Heart left ventricle (tissue), 16 donors: ENCODE results near the gene C1orf52. TPM values are rescaled to one million over a fixed set of nuclear protein-coding genes. Genes with fewer than 3 reads are reported as not detected.
"Not testable (repeated sequence)": the region's sequence is repeated elsewhere in the genome, so short reads cannot be mapped to it uniquely, and the experiment has no call there.

Experiments
- ATAC-seq, 4 donors: fragments of 200-7000 bp; cut with Tn5 transposase; one replicate each; pipeline ENCODE4 v1.9.1; 2020 to 2022; ENCODE audit warnings: moderate library complexity in 4 of 4, mild to moderate bottlenecking in 3 of 4, moderate number of reproducible peaks in 1 of 4
- DNase-seq, 5 donors: peaks; one replicate each; pipeline ENCODE4 v3.0.0-alpha.2; 2020
- H3K27ac ChIP-seq, 12 donors: fragments of 200-600 bp; sonication (generic) in 4 of 12; one replicate each; pipeline versions ENCODE4 v1.5.0 to v1.8.0; 2016 to 2022; ENCODE audit warnings: mild to moderate bottlenecking in 2 of 12
- H3K27me3 ChIP-seq, 9 donors: fragments of 200-600 bp; sonication (generic) in 2 of 9; one replicate each; pipeline versions ENCODE4 v1.5.1 to v1.8.0; 2016 to 2022; ENCODE audit warnings: mild to moderate bottlenecking in 3 of 9
- H3K36me3 ChIP-seq, 9 donors: fragments of 200-600 bp; sonication (generic) in 2 of 9; one replicate each; pipeline versions ENCODE4 v1.5.0 to v1.8.0; 2018 to 2022; ENCODE audit warnings: mild to moderate bottlenecking in 2 of 9
- H3K4me1 ChIP-seq, 12 donors: fragments of 200-600 bp; sonication (generic) in 4 of 12; one replicate each; pipeline versions ENCODE4 v1.5.0 to v1.8.0; 2016 to 2022; ENCODE audit warnings: mild to moderate bottlenecking in 3 of 12
- H3K4me3 ChIP-seq, 12 donors: fragments of 200-600 bp; sonication (generic) in 4 of 12; one replicate each; pipeline versions ENCODE4 v1.5.0 to v1.8.0; 2017 to 2022; ENCODE audit warnings: mild to moderate bottlenecking in 9 of 12, moderate library complexity in 4 of 12
- H3K9me3 ChIP-seq, 12 donors: fragments of 200-600 bp; sonication (generic) in 4 of 12; one replicate each; pipeline versions ENCODE4 v1.5.0 to v1.8.0; 2016 to 2022; ENCODE audit warnings: mild to moderate bottlenecking in 1 of 12
- POLR2A ChIP-seq, 2 donors: fragments of 450-650 bp; IDR thresholded peaks; one replicate each; pipeline ENCODE4 v1.6.1; 2017; ENCODE audit warnings: antibody characterized with exemption in 2 of 2, mild to moderate bottlenecking in 2 of 2, moderate library complexity in 2 of 2
- WGBS, 4 donors: extraction: QIAGEN DNeasy Blood & Tissue Kit in 2 of 4; methylation state at CpG; one replicate each; pipeline versions ENCODE4 v1.1.5 to v1.1.7; 2013 to 2018; 5-methylcytosine and 5-hydroxymethylcytosine counted together
- intact Hi-C, 10 donors: fragments of 100-400 bp; cut with DNase I; formaldehyde crosslinking; loops; one replicate each; pipeline versions ENCODE4 v1.11.1 to v1.14.2; 2022
- polyA plus RNA-seq, 2 donors: library from polyadenylated mRNA; stranded (reverse); fragments of 200-250 nt; gene quantifications; one replicate each; pipeline ENCODE4 v1.2.3, GENCODE V29; 2013
- total RNA-seq, 9 donors: library from RNA; depleted of rRNA in 2 of 9; stranded (reverse); fragments of >200 nt in 2 of 9; fragmentation: NEBNext Ultra II Directional in 3 of 9; extraction: Animal tissue kit (Norgen Biotek cat#: 25700) in 3 of 9; gene quantifications; one replicate each; pipeline versions ENCODE4 v1.1.0 to v1.2.4, GENCODE V29; 2016 to 2023
- TF ChIP-seq, protein P1 (sequence below), 12 donors: fragments of 200-600 bp; sonication (generic) in 4 of 12; IDR thresholded peaks; one replicate each; pipeline versions ENCODE4 v1.5.0 to v1.8.0; 2018 to 2022; ENCODE audit warnings: antibody characterized with exemption in 12 of 12, mild to moderate bottlenecking in 5 of 12
- donor health status: ischemic (EF 13 %, LVEDD 7.1; RV severe dilation, severe dysfunction).
- donor health status: healthy with polysubstance abuse.
- donor health status: DM: no; HTN: yes; CAD: no.
- donor health status: DM: no; HTN: no; CAD: no.
- donor health status: ischemic (EF 25% LVEDD 6.9; RV normal size, moderate dysfunction).
- donor health status: ischemic (EF 25% LVEDD 5.7; RV mildly dilated, moderate dysfunction).
- donor health status: healthy.
- donor health status: DM: yes; HTN: yes; CAD: no.
- donor health status: ischemic (EF 35%, LVEDD 5.7; RV mildly dilated, moderate dysfunction).
- donor health status: nonischemic (EF 11% LVEDD 7.7; RV severe dilation, severe dysfunction).
- donor health status: DM: yes; HTN: yes; CAD: no.
- donor health status: PGD.
- donor health status: ischemic (EF 29% LVEDD 5.4; RV normal size, mild dysfunction).
- donor health status: nonischemic (EF 23%, LVEDD 6.1; RV moderate dilation, normal function).

C1orf52 gene
- total and polyA plus RNA-seq, 11 donors, result 11.4 to 23.2 (median 17.0) TPM

GRCh38 chr1:85258536-85259117 lies 835 bp downstream of the C1orf52 start:
- 3 to 19% (median 5%) methylated on average over 9 to 19 of the region's 19 CpGs for WGBS, 4 donors
- intact Hi-C loops, result loop anchor here in 9 of 10 donors (1.0 to 5.0 kb wide), 8 partner anchors 18 to 316 kb away; partner anchors contain the start of genes BCL10 (in 1 of the 9) and SYDE2 (in 1 of the 9)
- no peaks in the 10 kb centered on the region for H3K27me3 ChIP-seq
- DNase-seq, result no peak
- ATAC-seq, result peak in 1 of 4 donors; percentile 27
- H3K27ac ChIP-seq, result peak overlapping the region in 6 of 12 donors; percentile 81 to 94 (median 88)
- H3K4me1 ChIP-seq, result peaks cover 0 to 45% (median 37%) of the 10 kb centered on the region in 12 donors
- peaks cover 0 to 58% (median 31%) of the 10 kb centered on the region in 9 donors for H3K36me3 ChIP-seq
- H3K4me3 ChIP-seq, result peak overlapping the region; percentile 66 to 98 (median 88)
- TF ChIP-seq, protein P1, sequence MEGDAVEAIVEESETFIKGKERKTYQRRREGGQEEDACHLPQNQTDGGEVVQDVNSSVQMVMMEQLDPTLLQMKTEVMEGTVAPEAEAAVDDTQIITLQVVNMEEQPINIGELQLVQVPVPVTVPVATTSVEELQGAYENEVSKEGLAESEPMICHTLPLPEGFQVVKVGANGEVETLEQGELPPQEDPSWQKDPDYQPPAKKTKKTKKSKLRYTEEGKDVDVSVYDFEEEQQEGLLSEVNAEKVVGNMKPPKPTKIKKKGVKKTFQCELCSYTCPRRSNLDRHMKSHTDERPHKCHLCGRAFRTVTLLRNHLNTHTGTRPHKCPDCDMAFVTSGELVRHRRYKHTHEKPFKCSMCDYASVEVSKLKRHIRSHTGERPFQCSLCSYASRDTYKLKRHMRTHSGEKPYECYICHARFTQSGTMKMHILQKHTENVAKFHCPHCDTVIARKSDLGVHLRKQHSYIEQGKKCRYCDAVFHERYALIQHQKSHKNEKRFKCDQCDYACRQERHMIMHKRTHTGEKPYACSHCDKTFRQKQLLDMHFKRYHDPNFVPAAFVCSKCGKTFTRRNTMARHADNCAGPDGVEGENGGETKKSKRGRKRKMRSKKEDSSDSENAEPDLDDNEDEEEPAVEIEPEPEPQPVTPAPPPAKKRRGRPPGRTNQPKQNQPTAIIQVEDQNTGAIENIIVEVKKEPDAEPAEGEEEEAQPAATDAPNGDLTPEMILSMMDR (IDR thresholded peaks at IDR 0.05), result no peak
- no peak for TF ChIP-seq POLR2A (IDR thresholded peaks at IDR 0.05)
- no peaks in the 10 kb centered on the region for H3K9me3 ChIP-seq

DNA sequence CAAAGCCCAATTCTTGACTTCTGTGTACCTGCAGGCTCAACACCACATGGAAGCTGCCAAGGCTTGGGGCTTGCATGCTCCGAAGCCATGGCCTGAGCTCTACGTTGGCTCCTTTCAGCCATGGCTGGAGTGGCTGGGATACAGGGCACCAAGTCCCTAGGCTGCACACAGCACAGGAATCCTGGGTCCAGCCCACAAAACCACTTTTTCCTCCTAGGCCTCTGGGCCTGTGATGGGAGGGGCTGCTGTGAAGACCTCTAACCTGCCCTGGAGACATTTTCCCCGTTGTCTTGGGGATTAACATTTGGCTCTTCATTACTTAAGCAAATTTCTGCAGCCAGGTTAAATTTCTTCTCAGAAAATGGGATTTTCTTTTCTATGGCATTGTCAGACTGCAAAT lies 10.4 kb downstream of the C1orf52 start:
- not testable (repeated sequence) for DNase-seq, H3K4me3 ChIP-seq, H3K9me3 ChIP-seq, H3K27ac ChIP-seq, H3K27me3 ChIP-seq, ATAC-seq
- H3K4me1 ChIP-seq, result peaks cover 0 to 21% (median 4%) of the 10 kb centered on the region in 12 donors
- H3K36me3 ChIP-seq, result peaks cover 0 to 38% (median 32%) of the 10 kb centered on the region in 9 donors
- WGBS, 4 donors, result 77 to 97% (median 86%) methylated on average over 3 of the region's 3 CpGs
- intact Hi-C loops, result loop anchor here in 1 of 10 donors (5.0 kb wide), 1 partner anchor 307 kb away; no protein-coding TSS in a partner anchor

DNA sequence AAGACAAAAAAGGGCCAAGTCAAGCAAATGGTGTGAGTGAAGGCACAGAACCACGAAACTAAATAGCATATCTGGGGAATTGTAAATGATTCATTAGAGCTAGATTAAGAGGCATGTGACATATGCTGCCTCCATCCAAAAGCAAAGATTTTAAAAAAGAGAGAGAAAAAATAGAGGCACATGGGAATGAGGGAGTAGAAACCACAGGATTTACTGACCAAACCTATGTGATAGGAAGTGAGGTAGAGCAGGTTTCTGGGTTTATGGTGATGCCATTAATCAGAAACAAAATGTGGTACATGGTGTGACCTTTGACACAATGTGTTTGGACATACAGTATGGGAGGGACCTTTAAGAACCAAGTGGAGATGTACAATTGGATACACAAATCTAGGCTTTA lies 13.6 kb downstream of the C1orf52 start:
- no peak for DNase-seq
- ATAC-seq, result no peak
- WGBS, 4 donors, result 75 to 86% (median 81%) methylated on average over 1 of the region's 1 CpG
- no peak overlapping the region for H3K4me3 ChIP-seq
- H3K27me3 ChIP-seq, result no peaks in the 10 kb centered on the region
- TF ChIP-seq, protein P1 (IDR thresholded peaks at IDR 0.05), result no peak
- no peak for TF ChIP-seq POLR2A (IDR thresholded peaks at IDR 0.05)
- H3K27ac ChIP-seq, result no peak overlapping the region
- H3K4me1 ChIP-seq, result peaks cover 0 to 13% (median 0%) of the 10 kb centered on the region in 12 donors
- H3K36me3 ChIP-seq, result peaks cover 0 to 7% (median 2%) of the 10 kb centered on the region in 9 donors
- intact Hi-C loops, result loop anchor here in 1 of 10 donors (5.0 kb wide), 1 partner anchor 304 kb away; no protein-coding TSS in a partner anchor
- no peaks in the 10 kb centered on the region for H3K9me3 ChIP-seq

- Histone ChIP-seq H3K4me3 (no peak overlapping the region), H3K27ac (peak overlapping the region in 1 of 12 donors; percentile 59), H3K9me3 (no peaks in the 10 kb centered on the region), H3K4me1 (peaks cover 0 to 15% (median 0%) of the 10 kb centered on the region in 12 donors), H3K27me3 (no peaks in the 10 kb centered on the region), H3K36me3 (peaks cover 0 to 2% (median 0%) of the 10 kb centered on the region in 9 donors)
- ATAC-seq (no peak), DNase-seq (no peak)
- intact Hi-C loops, result loop anchor here in 1 of 10 donors (5.0 kb wide), 1 partner anchor 303 kb away; no protein-coding TSS in a partner anchor
- TF ChIP-seq POLR2A (IDR thresholded peaks at IDR 0.05), result no peak
- TF ChIP-seq, protein P1 (IDR thresholded peaks at IDR 0.05), result no peak
- WGBS, 4 donors, result 82 to 95% (median 88%) methylated on average over 1 of the region's 1 CpG
These were observed 14.0 kb downstream of the C1orf52 start for GRCh38 chr1:85245456-85245855.
